ENCODE results near the gene AGPAT4.

AGPAT4 gene

GRCh38 chr6:161257793-161258457 is 15.9 kb downstream of the AGPAT4 start:
- no peak overlapping the region for H3K4me3 ChIP-seq (ENCODE audit: low read depth, low read length)
- DNase-seq (ENCODE audit: low read depth): no peak
- TF ChIP-seq, protein P1, sequence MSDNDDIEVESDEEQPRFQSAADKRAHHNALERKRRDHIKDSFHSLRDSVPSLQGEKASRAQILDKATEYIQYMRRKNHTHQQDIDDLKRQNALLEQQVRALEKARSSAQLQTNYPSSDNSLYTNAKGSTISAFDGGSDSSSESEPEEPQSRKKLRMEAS (IDR thresholded peaks at IDR 0.05; ENCODE audit: low read depth, low read length): no peak
- TF ChIP-seq MYC (IDR thresholded peaks at IDR 0.05; ENCODE audit: low read depth, low read length) (no peak), POLR2A (IDR thresholded peaks at IDR 0.05; ENCODE audit: extremely low read depth, insufficient read length) (no peak)
- TF ChIP-seq, protein P2, sequence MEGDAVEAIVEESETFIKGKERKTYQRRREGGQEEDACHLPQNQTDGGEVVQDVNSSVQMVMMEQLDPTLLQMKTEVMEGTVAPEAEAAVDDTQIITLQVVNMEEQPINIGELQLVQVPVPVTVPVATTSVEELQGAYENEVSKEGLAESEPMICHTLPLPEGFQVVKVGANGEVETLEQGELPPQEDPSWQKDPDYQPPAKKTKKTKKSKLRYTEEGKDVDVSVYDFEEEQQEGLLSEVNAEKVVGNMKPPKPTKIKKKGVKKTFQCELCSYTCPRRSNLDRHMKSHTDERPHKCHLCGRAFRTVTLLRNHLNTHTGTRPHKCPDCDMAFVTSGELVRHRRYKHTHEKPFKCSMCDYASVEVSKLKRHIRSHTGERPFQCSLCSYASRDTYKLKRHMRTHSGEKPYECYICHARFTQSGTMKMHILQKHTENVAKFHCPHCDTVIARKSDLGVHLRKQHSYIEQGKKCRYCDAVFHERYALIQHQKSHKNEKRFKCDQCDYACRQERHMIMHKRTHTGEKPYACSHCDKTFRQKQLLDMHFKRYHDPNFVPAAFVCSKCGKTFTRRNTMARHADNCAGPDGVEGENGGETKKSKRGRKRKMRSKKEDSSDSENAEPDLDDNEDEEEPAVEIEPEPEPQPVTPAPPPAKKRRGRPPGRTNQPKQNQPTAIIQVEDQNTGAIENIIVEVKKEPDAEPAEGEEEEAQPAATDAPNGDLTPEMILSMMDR (IDR thresholded peaks at IDR 0.05; ENCODE audit: low read depth, low read length): no peak

DNA sequence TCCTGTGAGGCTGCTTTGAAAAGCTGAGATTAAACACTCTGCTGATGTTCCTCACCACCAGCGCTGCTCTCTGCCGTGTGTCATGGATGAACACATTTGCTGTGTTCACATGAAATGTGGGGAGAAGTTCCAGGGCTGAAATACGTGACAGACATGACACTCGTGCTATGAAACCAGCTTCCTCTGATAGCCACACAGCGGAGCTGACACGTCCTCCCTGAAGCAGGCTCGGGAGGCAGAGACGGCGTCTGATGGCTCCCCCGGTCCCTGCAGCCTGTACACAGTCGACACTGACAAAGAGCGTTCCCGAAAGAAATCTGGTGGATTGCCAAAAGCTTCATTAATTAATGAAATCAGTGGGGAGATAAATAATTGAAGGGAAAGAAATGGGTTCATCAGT is 17.5 kb downstream of the AGPAT4 start:
- TF ChIP-seq, protein P1 (IDR thresholded peaks at IDR 0.05; ENCODE audit: low read depth, low read length): no peak
- TF ChIP-seq MYC (IDR thresholded peaks at IDR 0.05; ENCODE audit: low read depth, low read length) (no peak), POLR2A (IDR thresholded peaks at IDR 0.05; ENCODE audit: extremely low read depth, insufficient read length) (no peak)
- TF ChIP-seq, protein P2 (IDR thresholded peaks at IDR 0.05; ENCODE audit: low read depth, low read length): no peak
- no peak for DNase-seq (ENCODE audit: low read depth)
- H3K4me3 ChIP-seq (ENCODE audit: low read depth, low read length): no peak overlapping the region

- H3K4me3 ChIP-seq (ENCODE audit: low read depth, low read length): no peak overlapping the region
- DNase-seq (ENCODE audit: low read depth): no peak
- TF ChIP-seq POLR2A (IDR thresholded peaks at IDR 0.05; ENCODE audit: extremely low read depth, insufficient read length): no peak
- TF ChIP-seq, protein P1 (IDR thresholded peaks at IDR 0.05; ENCODE audit: low read depth, low read length): no peak
- TF ChIP-seq, protein P2 (IDR thresholded peaks at IDR 0.05; ENCODE audit: low read depth, low read length): no peak
- TF ChIP-seq MYC (IDR thresholded peaks at IDR 0.05; ENCODE audit: low read depth, low read length): no peak
Observed at GRCh38 chr6:161255518-161255917, 18.3 kb downstream of the AGPAT4 start.

DNA sequence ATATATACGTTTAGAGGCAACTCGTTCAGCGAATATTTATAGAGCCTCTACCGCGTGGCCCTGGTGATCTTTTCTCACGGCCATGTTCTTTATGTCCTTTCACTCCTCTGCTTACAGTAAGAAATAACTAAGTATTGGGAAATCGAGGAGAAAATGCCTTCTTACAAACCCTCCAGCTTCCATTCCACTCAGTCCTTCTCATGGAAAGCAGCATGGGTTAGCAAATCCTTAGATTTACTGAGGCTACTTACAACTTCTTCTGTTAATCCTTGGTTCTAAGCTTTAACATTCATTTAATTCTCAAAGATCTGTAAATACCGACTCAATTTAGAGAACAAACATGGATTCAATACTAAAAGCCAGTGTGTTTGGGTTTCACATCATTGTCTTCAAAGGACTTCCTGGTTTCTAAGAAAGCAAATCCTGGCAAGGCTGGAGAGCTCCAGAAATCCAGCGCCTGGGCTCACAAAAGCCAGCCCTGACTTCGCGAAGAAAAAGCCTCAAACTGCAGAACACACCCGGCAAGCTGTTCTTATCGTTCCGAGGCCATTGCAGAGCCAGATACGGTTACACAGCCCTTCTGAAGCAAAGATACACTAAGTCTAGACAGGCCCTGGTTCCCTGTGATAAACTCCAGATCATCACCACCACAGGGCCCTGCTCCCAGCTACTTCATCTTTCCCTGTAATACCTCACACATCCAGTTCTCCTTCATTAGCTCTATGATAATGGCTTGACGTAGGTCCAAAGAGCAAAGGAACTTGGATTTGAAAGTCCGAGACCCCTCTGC is 19.2 kb downstream of the AGPAT4 start:
- no peak for TF ChIP-seq MYC (IDR thresholded peaks at IDR 0.05; ENCODE audit: low read depth, low read length)
- TF ChIP-seq, protein P1 (IDR thresholded peaks at IDR 0.05; ENCODE audit: low read depth, low read length): no peak
- no peak for TF ChIP-seq POLR2A (IDR thresholded peaks at IDR 0.05; ENCODE audit: extremely low read depth, insufficient read length)
- TF ChIP-seq, protein P2 (IDR thresholded peaks at IDR 0.05; ENCODE audit: low read depth, low read length): no peak
- no peak overlapping the region for H3K4me3 ChIP-seq (ENCODE audit: low read depth, low read length)
- no peak for DNase-seq (ENCODE audit: low read depth)

DNA sequence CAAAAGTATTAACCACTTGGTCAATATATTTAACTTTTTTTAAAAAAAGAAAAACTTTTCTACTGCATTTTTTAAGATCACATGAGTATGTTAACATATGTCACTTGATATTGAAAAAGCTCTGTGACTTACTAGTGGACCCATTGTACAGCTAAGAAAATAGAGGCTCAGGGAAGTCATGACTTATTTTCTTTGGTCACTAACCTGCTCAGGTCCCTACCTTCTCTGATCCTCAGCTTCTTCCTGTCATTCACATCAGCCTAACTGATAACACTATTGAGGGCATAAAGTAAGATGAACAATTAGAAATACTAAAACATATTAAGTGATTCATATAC is 19.8 kb downstream of the AGPAT4 start:
- DNase-seq (ENCODE audit: low read depth): no peak
- no peak for TF ChIP-seq MYC (IDR thresholded peaks at IDR 0.05; ENCODE audit: low read depth, low read length)
- TF ChIP-seq, protein P2 (IDR thresholded peaks at IDR 0.05; ENCODE audit: low read depth, low read length): no peak
- TF ChIP-seq POLR2A (IDR thresholded peaks at IDR 0.05; ENCODE audit: extremely low read depth, insufficient read length): no peak
- TF ChIP-seq, protein P1 (IDR thresholded peaks at IDR 0.05; ENCODE audit: low read depth, low read length): no peak
- no peak overlapping the region for H3K4me3 ChIP-seq (ENCODE audit: low read depth, low read length)

All from NB4 (cell line).